Esophagus muscularis mucosa (tissue), 4 donors: ENCODE results near the gene SUSD6. TPM values are rescaled to one million over a fixed set of nuclear protein-coding genes. Genes with fewer than 3 reads are reported as not detected.

ENCODE experiments used
- DNase-seq: peaks from one replicate; pipeline ENCODE4 v3.0.0-alpha.2; 2017; ENCODE audit errors: extremely low spot score
- H3K27ac ChIP-seq, 4 donors: fragments of 200-600 bp; sonication (generic); replicated peaks in 1 of 4; 1 replicate in 3 of 4; 2 replicates in 1 of 4; pipeline ENCODE4 v1.5.1; 2016 to 2019; ENCODE audit warnings: mild to moderate bottlenecking in 1 of 4
- H3K27me3 ChIP-seq, 4 donors: fragments of 200-600 bp; sonication (generic); one replicate each; pipeline versions ENCODE4 v1.5.1 to v1.6.0; 2016 to 2019
- H3K36me3 ChIP-seq, 4 donors: fragments of 200-600 bp; sonication (generic); one replicate each; pipeline ENCODE4 v1.5.1; 2016 to 2019
- H3K4me1 ChIP-seq, 4 donors: fragments of 200-600 bp; sonication (generic); one replicate each; pipeline ENCODE4 v1.5.1; 2016 to 2019
- H3K4me3 ChIP-seq, 4 donors: fragments of 200-600 bp; sonication (generic); 1 replicate in 2 of 4; 2 replicates in 2 of 4; pipeline ENCODE4 v1.5.1; 2016 to 2019; ENCODE audit warnings: mild to moderate bottlenecking in 4 of 4, moderate library complexity in 1 of 4
- H3K9me3 ChIP-seq, 4 donors: fragments of 200-600 bp; sonication (generic); 1 replicate in 3 of 4; 2 replicates in 1 of 4; pipeline ENCODE4 v1.5.1; 2016 to 2019
- CTCF ChIP-seq, 3 experiments: fragments of 200-600 bp in 2 of 3; fragments of 450-650 bp in 1 of 3; sonication (generic) in 2 of 3; IDR thresholded peaks; one replicate each; pipeline ENCODE4 v1.5.1; 2017 to 2019; ENCODE audit warnings: antibody characterized with exemption in 3 of 3, mild to moderate bottlenecking in 2 of 3, moderate library complexity in 1 of 3
- EP300 ChIP-seq: sonication (generic); formaldehyde crosslinking; IDR thresholded peaks from one replicate; pipeline ENCODE4 v1.6.1; 2017; ENCODE audit warnings: antibody characterized with exemption
- POLR2A ChIP-seq: fragments of 450-650 bp; IDR thresholded peaks from one replicate; pipeline ENCODE4 v1.6.1; 2017; ENCODE audit warnings: antibody characterized with exemption, moderate library complexity, mild to moderate bottlenecking, low read depth
- POLR2AphosphoS5 ChIP-seq, 2 donors: sonication (generic); formaldehyde crosslinking; IDR thresholded peaks; one replicate each; pipeline ENCODE4 v1.6.1; 2017; ENCODE audit warnings: antibody characterized with exemption in 2 of 2
- WGBS: methylation state at CpG from one replicate; pipeline ENCODE4 v1.1.5; 2018; 5-methylcytosine and 5-hydroxymethylcytosine counted together
- intact Hi-C: fragments of 100-400 bp; cut with DNase I; formaldehyde crosslinking; loops from one replicate; pipeline ENCODE4 v1.15.1; 2023
- total RNA-seq, 4 donors: library from RNA; depleted of rRNA; stranded (reverse); fragments of >200 nt; gene quantifications; one replicate each; pipeline versions ENCODE4 v1.1.0 to v1.2.1, GENCODE V29; 2016

Gene SUSD6
- total RNA-seq, 4 donors from 2014 or later: 21.2 to 89.5 (median 43.5) TPM

- H3K9me3 ChIP-seq: no peaks in the 10 kb centered on the region
- H3K27ac ChIP-seq: no peak overlapping the region
- no peaks in the 10 kb centered on the region for H3K36me3 ChIP-seq
- no peak for DNase-seq
- peaks cover 0 to 99% (median 57%) of the 10 kb centered on the region in 4 donors for H3K27me3 ChIP-seq
- H3K4me3 ChIP-seq: no peak overlapping the region
- 87% methylated on average over 7 of the region's 7 CpGs for WGBS
- H3K4me1 ChIP-seq: peaks cover 28 to 43% (median 39%) of the 10 kb centered on the region in 4 donors
- TF ChIP-seq POLR2A: no peak
- TF ChIP-seq EP300: no peak
- TF ChIP-seq CTCF (IDR thresholded peaks at IDR 0.05): no peak
- TF ChIP-seq POLR2AphosphoS5 (IDR thresholded peaks at IDR 0.05): no peak
- intact Hi-C loops: loop anchor here (5.0 kb wide), 1 partner anchor 34 kb away; no protein-coding TSS in a partner anchor
Observed at GRCh38 chr14:69570836-69571330, 40.5 kb upstream of the SUSD6 start.

- Histone ChIP-seq H3K36me3 (no peaks in the 10 kb centered on the region), H3K27me3 (peaks cover 0 to 99% (median 58%) of the 10 kb centered on the region in 4 donors), H3K4me1 (peaks cover 28 to 43% (median 39%) of the 10 kb centered on the region in 4 donors), H3K4me3 (peak overlapping the region; percentile 50 to 62 (median 54)), H3K27ac (no peak overlapping the region), H3K9me3 (no peaks in the 10 kb centered on the region)
- no peak for DNase-seq
- WGBS: 33% methylated on average over 14 of the region's 62 CpGs
- intact Hi-C loops: loop anchor here (5.0 kb wide), 1 partner anchor 34 kb away; no protein-coding TSS in a partner anchor
- TF ChIP-seq EP300: no peak
- TF ChIP-seq POLR2AphosphoS5 (IDR thresholded peaks at IDR 0.05): no peak
- TF ChIP-seq CTCF (IDR thresholded peaks at IDR 0.05): no peak
- TF ChIP-seq POLR2A: no peak
Observed at GRCh38 chr14:69571449-69572029, 39.9 kb upstream of the SUSD6 start.

GRCh38 chr14:69572030-69572840 lies 39.2 kb upstream of the SUSD6 start:
- H3K27me3 ChIP-seq: peaks cover 0 to 99% (median 58%) of the 10 kb centered on the region in 4 donors
- H3K36me3 ChIP-seq: no peaks in the 10 kb centered on the region
- H3K27ac ChIP-seq: no peak overlapping the region
- DNase-seq: no peak
- WGBS: 30% methylated on average over 10 of the region's 112 CpGs
- TF ChIP-seq CTCF (IDR thresholded peaks at IDR 0.05) (no peak), POLR2AphosphoS5 (IDR thresholded peaks at IDR 0.05) (no peak), POLR2A (no peak), EP300 (no peak)
- no peaks in the 10 kb centered on the region for H3K9me3 ChIP-seq
- peak overlapping the region; percentile 50 to 62 (median 54) for H3K4me3 ChIP-seq
- intact Hi-C loops: loop anchor here (5.0 kb wide), 1 partner anchor 35 kb away; no protein-coding TSS in a partner anchor
- peaks cover 28 to 43% (median 39%) of the 10 kb centered on the region in 4 donors for H3K4me1 ChIP-seq

- Histone ChIP-seq H3K36me3 (no peaks in the 10 kb centered on the region), H3K4me1 (peaks cover 28 to 43% (median 39%) of the 10 kb centered on the region in 4 donors), H3K9me3 (no peaks in the 10 kb centered on the region), H3K27me3 (peaks cover 0 to 95% (median 57%) of the 10 kb centered on the region in 4 donors), H3K27ac (no peak overlapping the region), H3K4me3 (peak overlapping the region; percentile 50 to 62 (median 54))
- intact Hi-C loops: loop anchor here (5.0 kb wide), 1 partner anchor 35 kb away; no protein-coding TSS in a partner anchor
- TF ChIP-seq EP300 (no peak), POLR2AphosphoS5 (IDR thresholded peaks at IDR 0.05) (no peak), POLR2A (no peak), CTCF (IDR thresholded peaks at IDR 0.05) (no peak)
- WGBS: 36% methylated on average over 8 of the region's 40 CpGs
- no peak for DNase-seq
Observed at GRCh38 chr14:69572841-69573135, 38.6 kb upstream of the SUSD6 start.
